Endothelial cell (in vitro differentiated cells): ENCODE results near the gene PACRG. TPM values are rescaled to one million over a fixed set of nuclear protein-coding genes. Genes with fewer than 3 reads are reported as not detected.

Experiments used
- DNase-seq: peaks from one replicate; pipeline ENCODE4 v3.0.0; 2021; ENCODE audit warnings: low spot score
- H3K27ac Mint-ChIP-seq: one replicate; pipeline ENCODE4 v1.8.0; 2021; ENCODE audit warnings: mixed read lengths, inconsistent platforms; ENCODE audit not compliant: unreplicated experiment
- H3K27me3 Mint-ChIP-seq: one replicate; pipeline ENCODE4 v1.8.0; 2021; ENCODE audit warnings: mild to moderate bottlenecking, moderate library complexity, mixed read lengths, inconsistent platforms; ENCODE audit not compliant: unreplicated experiment
- H3K36me3 Mint-ChIP-seq: one replicate; pipeline ENCODE4 v1.8.0; 2021; ENCODE audit warnings: mild to moderate bottlenecking, low read depth, mixed read lengths, inconsistent platforms; ENCODE audit not compliant: unreplicated experiment
- H3K4me1 Mint-ChIP-seq: one replicate; pipeline ENCODE4 v1.8.0; 2021; ENCODE audit warnings: mild to moderate bottlenecking, mixed read lengths, inconsistent platforms; ENCODE audit not compliant: unreplicated experiment
- H3K4me3 Mint-ChIP-seq: one replicate; pipeline ENCODE4 v1.8.0; 2021; ENCODE audit warnings: mild to moderate bottlenecking, mixed read lengths, inconsistent platforms; ENCODE audit not compliant: unreplicated experiment
- H3K9me3 Mint-ChIP-seq: one replicate; pipeline ENCODE4 v1.8.0; 2021; ENCODE audit warnings: mixed read lengths, inconsistent platforms; ENCODE audit not compliant: unreplicated experiment
- total RNA-seq: library from RNA; stranded (reverse); fragmentation: NEBNext Ultra II Directional; extraction: Animal tissue kit (Norgen Biotek cat#: 25700); gene quantifications from one replicate; pipeline ENCODE4 v1.2.1, GENCODE V29; 2021; ENCODE audit not compliant: unreplicated experiment
- TF ChIP-seq, protein P1 (sequence below): fragments of 200-600 bp; sonication (generic); IDR thresholded peaks from one replicate; pipeline ENCODE4 v1.5.0; 2021; ENCODE audit warnings: antibody characterized with exemption; ENCODE audit not compliant: unreplicated experiment

Gene PACRG
- total RNA-seq, 1 donor from 2014 or later = 1.1 TPM

DNA sequence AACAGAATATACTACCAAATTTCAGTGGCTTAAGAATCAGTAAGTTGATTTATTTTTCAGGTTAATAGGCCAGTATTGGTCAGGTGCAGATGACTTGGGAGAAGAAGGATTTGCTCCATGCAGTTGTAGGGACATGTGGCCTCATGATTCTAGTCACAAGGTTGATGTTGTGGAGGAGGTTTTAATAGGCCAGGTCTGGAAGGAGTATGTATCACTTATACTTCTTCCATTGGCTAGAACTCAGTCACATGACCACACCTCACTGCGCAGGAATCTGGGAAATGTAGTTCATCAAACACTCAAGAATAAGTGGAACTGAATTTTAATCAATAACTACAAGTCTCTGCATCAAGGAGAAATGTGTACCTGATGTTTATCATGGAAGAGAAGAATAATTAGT is 405.2 kb downstream of the PACRG start:
- H3K27me3 Mint-ChIP-seq = no peaks in the 10 kb centered on the region
- DNase-seq = no peak
- TF ChIP-seq, protein P1, sequence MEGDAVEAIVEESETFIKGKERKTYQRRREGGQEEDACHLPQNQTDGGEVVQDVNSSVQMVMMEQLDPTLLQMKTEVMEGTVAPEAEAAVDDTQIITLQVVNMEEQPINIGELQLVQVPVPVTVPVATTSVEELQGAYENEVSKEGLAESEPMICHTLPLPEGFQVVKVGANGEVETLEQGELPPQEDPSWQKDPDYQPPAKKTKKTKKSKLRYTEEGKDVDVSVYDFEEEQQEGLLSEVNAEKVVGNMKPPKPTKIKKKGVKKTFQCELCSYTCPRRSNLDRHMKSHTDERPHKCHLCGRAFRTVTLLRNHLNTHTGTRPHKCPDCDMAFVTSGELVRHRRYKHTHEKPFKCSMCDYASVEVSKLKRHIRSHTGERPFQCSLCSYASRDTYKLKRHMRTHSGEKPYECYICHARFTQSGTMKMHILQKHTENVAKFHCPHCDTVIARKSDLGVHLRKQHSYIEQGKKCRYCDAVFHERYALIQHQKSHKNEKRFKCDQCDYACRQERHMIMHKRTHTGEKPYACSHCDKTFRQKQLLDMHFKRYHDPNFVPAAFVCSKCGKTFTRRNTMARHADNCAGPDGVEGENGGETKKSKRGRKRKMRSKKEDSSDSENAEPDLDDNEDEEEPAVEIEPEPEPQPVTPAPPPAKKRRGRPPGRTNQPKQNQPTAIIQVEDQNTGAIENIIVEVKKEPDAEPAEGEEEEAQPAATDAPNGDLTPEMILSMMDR = no peak
- H3K36me3 Mint-ChIP-seq = no peaks in the 10 kb centered on the region
- H3K4me1 Mint-ChIP-seq = no peaks in the 10 kb centered on the region
- no peaks in the 10 kb centered on the region for H3K9me3 Mint-ChIP-seq
- H3K4me3 Mint-ChIP-seq = no peak overlapping the region
- no peak overlapping the region for H3K27ac Mint-ChIP-seq

DNA sequence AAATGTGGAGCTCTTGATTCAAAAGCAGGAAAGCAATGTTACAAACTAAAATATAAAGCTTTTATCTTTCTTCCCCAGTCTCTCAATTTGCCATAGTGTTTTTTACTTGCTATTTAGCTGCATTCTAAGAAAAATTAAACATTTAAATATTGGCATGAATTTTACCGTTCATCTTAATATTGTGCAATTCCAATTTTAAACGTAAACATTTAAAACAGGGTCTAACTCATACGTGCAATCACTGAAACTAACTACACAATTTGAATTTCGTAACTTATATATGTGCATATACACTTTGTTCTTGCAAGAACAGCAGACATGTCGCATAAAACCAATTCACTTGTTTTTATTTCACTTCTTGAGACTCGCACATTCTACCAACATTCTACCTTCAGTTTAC is 405.9 kb downstream of the PACRG start:
- DNase-seq = no peak
- TF ChIP-seq, protein P1 = no peak
- no peak overlapping the region for H3K4me3 Mint-ChIP-seq
- no peaks in the 10 kb centered on the region for H3K9me3 Mint-ChIP-seq
- no peak overlapping the region for H3K27ac Mint-ChIP-seq
- H3K4me1 Mint-ChIP-seq = no peaks in the 10 kb centered on the region
- no peaks in the 10 kb centered on the region for H3K36me3 Mint-ChIP-seq
- no peaks in the 10 kb centered on the region for H3K27me3 Mint-ChIP-seq

DNA sequence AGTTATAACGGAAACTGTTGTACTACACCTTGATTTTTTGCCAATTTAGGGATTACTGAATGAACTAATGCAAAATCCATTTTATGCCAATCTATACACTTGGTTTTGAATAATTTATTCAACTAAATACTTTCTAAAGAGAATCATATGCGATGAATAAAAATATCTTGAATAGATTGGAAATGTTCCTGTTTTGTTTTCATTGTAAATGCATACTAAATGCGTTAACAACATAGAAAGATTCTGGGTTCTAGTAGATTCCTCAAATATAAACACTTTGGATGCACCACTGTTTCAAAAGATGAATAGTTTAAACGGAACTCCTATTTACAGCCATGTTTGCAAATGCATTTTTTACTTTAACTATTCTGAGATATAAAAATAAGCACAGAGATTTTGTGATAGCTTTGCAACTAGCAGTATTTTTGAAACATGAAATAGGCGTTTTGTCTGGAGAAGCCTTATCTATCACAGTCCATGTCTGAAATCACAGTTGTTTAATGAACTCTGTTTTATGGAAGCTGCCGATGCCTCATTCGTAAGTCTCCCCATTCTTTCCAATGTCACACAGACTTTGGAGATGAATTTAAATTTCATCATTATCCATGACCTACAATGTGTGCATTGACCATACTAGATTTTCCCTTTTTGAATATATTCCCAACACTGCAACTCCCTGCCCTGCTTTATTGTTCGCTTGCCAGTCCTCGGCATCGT is 409.1 kb downstream of the PACRG start:
- Mint-ChIP-seq H3K27me3 (no peaks in the 10 kb centered on the region), H3K4me1 (peaks cover 10% of the 10 kb centered on the region), H3K4me3 (no peak overlapping the region), H3K9me3 (no peaks in the 10 kb centered on the region), H3K27ac (no peak overlapping the region), H3K36me3 (no peaks in the 10 kb centered on the region)
- TF ChIP-seq, protein P1 = no peak
- no peak for DNase-seq

DNA sequence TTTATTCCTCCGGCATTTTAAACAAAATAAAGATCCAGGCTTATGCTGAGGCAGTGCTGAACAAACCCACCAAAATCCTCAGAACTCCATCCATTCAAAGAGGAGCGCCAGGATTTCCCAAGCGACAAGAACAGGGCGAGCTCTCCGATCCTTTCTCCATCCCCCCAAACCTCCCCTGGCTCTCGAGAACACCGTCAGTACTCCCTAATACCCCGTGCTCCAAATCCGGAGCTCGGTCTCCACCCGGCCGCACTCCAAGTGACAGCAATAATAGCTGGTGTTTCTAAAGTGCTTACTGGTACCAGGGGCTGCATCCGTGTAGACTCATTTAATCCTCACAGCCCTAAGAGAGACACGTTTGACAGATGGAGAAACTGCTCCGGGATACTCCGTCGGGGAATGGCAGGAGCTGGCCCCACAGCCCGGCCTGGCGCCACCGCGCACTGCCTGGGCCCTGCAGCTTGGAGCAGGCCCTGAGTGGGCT is 409.7 kb downstream of the PACRG start:
- H3K27ac Mint-ChIP-seq = no peak overlapping the region
- no peak for DNase-seq
- H3K27me3 Mint-ChIP-seq = no peaks in the 10 kb centered on the region
- no peak overlapping the region for H3K4me3 Mint-ChIP-seq
- TF ChIP-seq, protein P1 = no peak
- no peaks in the 10 kb centered on the region for H3K36me3 Mint-ChIP-seq
- H3K4me1 Mint-ChIP-seq = peaks cover 10% of the 10 kb centered on the region
- no peaks in the 10 kb centered on the region for H3K9me3 Mint-ChIP-seq

DNA sequence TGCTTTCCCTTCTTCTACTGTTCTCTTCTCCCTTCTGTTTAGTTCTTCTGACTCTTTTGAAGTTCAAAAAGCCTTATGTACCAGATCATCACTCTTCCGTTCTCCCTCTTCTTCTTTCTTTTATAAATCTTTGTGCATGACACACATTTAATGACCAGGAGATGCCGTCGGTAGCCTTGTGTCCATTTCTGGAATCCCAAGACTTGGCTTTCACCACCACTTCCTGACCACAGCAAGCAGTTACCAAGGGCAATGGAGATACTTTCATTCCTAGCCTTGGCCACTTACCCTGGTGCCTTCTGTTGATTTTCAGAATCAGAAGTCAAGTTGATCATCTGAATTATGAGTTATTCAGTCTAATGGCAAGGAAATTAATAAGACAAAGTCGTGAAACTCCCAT is 418.3 kb downstream of the PACRG start:
- Mint-ChIP-seq H3K36me3 (no peaks in the 10 kb centered on the region), H3K4me3 (no peak overlapping the region), H3K4me1 (peaks cover 7% of the 10 kb centered on the region), H3K27me3 (peaks cover 5% of the 10 kb centered on the region), H3K9me3 (no peaks in the 10 kb centered on the region), H3K27ac (no peak overlapping the region)
- no peak for DNase-seq
- TF ChIP-seq, protein P1 = no peak
